GM18498 (cell line): ENCODE data around the gene PDLIM7.

Experiments used
- ATAC-seq: cut with Tn5 transposase; IDR thresholded peaks from one replicate; pipeline ENCODE4 v1.9.1; 2021; ENCODE audit warnings: mild to moderate bottlenecking, moderate library complexity; ENCODE audit not compliant: unreplicated experiment

PDLIM7 gene

GRCh38 chr5:177508221-177508611, 10.8 kb upstream of the PDLIM7 start:
- no peak for ATAC-seq

DNA sequence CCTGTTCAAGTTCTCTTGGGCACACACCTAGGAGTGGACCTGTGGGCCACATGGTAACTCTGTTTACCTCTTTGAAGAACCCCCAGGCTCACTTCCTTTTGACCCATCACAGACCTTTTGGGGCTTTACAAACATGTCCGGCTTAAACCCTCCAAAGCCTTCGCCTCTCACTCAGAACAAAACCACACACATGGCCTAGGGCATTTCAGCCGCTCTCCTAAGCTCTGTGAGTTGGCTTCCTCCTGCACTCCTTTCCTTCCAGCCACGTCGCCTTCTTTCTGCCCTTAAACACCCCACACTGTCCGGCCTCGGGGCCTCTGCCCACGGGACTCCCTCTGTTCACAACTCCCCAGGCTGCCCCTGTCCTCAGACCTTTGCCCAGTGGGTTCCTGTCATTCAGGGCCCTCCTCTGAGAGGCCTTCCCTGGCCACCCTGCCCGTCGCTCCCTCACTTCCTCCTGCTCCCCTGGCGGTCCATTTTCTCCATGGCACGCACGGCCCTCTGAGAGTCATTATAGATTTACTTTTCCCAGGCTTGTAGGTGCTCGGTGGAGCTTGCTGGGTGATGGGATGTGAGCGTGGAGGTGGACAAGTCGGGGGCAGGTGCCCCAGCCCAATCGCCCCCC, 10.3 kb upstream of the PDLIM7 start:
- ATAC-seq: no peak

DNA sequence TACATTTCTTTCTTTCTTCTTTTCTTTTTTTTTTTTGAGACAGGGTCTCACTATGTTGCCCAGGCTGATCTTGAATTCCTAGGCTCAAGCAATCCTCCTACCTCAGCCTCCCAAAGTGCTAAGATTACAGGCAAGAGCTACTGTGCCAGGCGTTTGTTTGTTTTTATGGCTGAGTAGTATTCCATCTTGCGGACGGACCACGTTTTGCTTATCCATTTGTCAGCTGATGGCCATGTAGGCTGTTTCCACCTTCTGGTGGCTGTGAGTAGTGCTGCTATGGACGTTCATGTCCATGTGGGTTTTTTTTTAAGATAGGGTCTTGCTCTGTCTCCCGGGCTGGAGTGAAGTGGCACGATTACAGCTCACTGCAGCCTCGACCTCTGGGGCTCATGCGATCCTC, 9.8 kb upstream of the PDLIM7 start:
- no peak for ATAC-seq

GRCh38 chr5:177505075-177505474, 7.7 kb upstream of the PDLIM7 start:
- no peak for ATAC-seq

- ATAC-seq: no peak
These were observed 7.0 kb upstream of the PDLIM7 start for GRCh38 chr5:177504086-177505056.

- ATAC-seq: no peak
These were observed 6.1 kb upstream of the PDLIM7 start for GRCh38 chr5:177503351-177504085.

GRCh38 chr5:177502886-177503285, 5.5 kb upstream of the PDLIM7 start:
- no peak for ATAC-seq

DNA sequence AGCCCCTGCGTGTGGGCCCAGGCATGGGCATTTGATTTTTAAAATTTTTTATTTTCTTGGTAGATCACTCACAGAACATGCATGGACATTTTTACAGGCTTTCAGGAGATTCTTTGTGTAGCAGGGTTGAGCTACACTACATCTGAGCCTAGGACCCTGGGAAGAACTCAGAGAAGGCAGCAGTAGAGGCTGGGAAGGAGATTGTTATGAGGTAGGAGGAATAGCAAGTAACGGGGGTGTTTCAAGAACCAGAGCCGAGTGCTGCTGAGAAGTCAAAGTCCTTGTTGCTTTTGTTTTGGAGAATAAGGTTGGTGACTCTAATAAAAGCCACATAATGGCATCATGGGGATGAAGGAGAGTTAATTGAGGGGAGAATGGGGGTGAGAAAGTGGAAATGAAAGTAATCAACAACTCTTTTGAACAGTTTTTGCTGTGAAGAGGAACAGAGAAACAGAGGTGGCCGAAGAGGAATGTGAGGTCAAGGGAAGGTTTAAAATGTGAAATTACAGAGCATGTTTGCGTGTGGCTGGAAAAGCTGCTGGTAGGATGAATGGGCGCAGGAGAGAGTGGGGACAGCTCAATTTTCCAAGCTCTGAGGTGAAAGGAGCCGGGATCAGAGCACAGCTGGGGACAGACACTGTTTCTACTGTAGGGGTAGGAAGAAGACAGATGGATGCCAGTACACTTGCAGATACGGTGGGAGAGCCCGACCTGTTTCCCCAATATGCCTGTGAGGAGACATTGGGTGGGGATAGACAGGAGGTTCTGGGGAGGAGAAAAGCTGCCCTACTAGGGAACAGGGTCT, 4.7 kb upstream of the PDLIM7 start:
- peak; percentile 24 for ATAC-seq

DNA sequence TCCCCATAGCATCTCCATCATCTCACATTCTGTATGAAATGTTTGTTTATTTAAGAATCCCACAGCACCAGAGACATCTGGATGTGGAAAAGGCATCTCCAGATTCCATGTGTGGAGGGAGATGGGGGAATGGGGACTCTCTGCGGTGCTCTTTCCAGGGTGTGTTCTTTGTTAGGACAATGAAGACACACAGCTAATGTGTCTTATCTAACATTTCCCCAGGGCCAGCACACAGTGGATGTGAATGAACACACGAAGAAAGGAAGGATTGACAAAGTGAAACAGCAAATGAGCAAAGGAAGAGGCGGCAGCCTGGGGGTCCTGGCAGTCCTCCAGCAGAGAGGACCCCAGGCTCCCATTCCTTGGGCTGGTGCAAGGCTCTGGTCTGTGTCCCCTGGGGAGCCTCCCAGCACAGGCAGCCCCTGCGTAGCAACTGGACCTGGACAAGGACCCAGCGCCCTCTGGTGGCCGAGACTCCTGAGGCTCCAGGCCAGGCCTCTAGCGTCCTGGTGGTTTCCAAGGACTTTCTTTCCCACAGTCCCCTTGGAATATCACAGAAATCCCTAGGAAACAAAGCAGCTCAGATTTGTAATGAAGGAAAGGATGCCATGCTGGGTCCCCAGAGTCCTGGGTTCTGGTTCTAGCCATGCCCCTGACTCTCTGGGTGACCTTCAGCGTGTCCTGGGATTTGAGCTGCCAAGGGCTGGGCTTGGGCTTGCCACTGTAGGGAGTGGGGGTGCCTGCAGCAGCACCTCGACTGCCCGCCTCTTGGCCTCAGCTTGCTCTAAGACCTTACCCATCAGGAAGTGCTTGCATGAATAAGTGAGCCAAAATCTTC, 3.5 kb upstream of the PDLIM7 start:
- ATAC-seq: no peak

DNA sequence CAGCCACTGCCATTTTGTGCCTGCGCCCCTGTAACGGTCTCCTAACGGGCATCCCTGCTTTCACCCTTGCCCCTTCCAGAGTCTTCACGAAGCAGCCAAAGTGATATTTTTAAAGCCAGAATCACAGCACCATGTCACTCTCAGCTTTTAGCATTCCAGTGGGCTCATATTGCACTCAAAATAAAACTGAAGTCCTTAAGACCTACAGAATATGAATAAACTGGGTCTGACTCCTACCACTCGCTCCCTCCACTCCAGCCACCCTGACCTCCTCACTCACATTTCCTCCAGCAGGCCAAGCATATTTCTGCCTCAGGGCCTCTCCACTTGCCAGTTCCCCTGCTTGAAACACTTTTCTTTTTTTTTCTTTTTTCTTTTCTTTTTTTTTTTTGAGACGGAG, 2.4 kb upstream of the PDLIM7 start:
- ATAC-seq: no peak

DNA sequence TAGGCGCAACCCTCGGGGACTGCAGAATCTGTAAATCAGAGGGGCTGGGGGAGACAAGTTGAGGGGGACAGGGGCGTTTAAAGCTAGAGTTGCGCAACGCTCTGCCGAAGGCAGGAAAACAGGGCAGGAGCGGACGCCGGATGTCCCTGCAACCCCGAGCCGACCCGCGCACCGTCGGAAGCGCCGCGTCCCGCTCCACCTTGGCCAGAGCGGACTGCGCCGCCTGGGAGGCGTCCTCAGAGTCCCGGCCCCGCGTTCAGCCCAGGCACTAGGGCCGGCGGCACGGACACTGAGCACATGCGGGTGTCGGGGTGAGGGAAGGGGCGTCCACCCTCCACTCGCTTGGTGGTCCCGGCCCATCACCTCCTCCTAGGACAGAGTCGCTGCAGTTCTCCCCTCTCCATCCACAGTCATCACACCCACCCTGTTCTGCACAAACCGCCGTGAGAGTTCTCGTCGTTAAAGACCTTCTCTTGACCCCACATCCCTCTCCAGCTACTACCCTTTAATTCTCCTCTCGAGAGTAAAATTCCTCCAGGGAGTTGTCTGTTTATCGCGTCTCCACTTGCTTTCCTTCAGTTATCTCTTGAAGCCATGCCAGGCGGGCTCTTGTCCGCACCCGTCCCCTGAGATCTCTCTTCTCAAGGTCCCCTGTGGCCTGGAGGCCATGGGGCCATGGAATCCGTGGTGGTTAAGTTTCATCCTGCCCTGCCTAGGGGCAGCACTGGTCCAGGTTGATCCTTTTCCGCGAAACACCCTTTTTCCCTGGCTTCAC, 796 bp upstream of the PDLIM7 start:
- ATAC-seq: no peak

- ATAC-seq: no peak
These were observed 595 bp downstream of the PDLIM7 start for GRCh38 chr5:177496727-177497291.

- ATAC-seq: no peak
These were observed 1.2 kb downstream of the PDLIM7 start for GRCh38 chr5:177496070-177496726.

- ATAC-seq: no peak
These were observed 2.0 kb downstream of the PDLIM7 start for GRCh38 chr5:177495243-177496060.

DNA sequence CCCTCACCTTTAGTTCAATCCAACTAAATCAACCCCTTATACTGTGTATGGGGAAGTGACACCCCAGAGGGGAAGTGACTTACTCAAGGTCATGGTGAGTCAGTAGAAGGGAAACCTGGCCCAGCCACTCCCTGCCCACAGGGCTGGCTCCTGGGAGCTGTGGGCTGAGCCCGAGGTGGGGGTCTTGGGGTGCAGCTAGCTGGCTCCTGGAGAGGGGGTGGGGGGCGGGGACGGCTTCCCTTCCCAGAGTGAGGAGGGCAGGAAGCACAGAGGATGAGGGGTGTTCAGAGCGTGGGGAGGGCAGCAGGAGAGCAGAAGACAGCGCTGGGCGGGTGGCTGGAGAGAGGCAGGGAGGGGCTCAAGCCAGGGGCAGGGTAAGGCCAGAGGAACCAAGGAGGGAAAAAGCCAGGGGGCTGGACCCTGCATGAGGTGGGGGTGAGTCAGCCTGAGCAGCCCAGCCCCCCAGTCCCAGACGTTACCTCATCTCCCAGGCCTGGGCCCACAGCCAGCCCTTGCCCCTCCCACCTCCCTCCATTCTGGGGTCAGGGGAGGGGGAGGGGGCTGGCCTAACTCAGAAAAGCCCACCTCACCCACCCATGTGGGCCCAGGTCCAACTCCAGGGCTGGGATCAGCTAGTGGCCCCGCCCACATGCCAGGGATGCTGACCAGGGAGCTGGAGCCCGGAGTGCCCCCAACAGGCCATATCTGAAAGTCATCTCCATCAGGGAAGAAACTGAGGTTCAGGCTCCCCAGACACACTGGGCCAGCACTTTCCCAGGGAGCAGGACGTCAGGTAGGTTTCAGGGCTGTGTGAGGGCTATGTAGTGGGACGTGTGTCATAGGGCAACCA, 2.8 kb downstream of the PDLIM7 start:
- no peak for ATAC-seq

GRCh38 chr5:177493795-177494345, 3.5 kb downstream of the PDLIM7 start:
- ATAC-seq: no peak
